GM12878 (cell line): ENCODE data around the gene LSP1. TPM values are rescaled to one million over a fixed set of nuclear protein-coding genes. Genes with fewer than 3 reads are reported as not detected.

Source experiments
- ATAC-seq: fragments of 200-7000 bp; cut with Tn5 transposase; 3 replicates; pipeline ENCODE4 v1.9.1; 2020; ENCODE audit warnings: mild to moderate bottlenecking, moderate library complexity
- BruUV-seq: library from RNA; stranded (reverse); fragments of 400-500 nt; replicated peaks from 2 replicates; lab custom pipeline; 2021; lab: Mats Ljungman, UMichigan
- CTCF ChIA-PET: fragments of 300-600 bp; sonication (Branson Sonifier 250); formaldehyde crosslinking; extraction: SDS; loops from one replicate; lab custom pipeline; 2021; ENCODE audit warnings: inconsistent platforms; lab: Yijun Ruan, JAX
- POLR2A ChIA-PET: fragments of 350-600 bp; formaldehyde crosslinking; extraction: SDS; loops from one replicate; lab custom pipeline; 2021; ENCODE audit warnings: inconsistent platforms; lab: Charles Lee
- RAD21 ChIA-PET: fragments of 300-600 bp; sonication (Branson Sonifier 250); formaldehyde crosslinking; loops from one replicate; lab custom pipeline; 2023; ENCODE audit warnings: antibody characterized with exemption; ENCODE audit not compliant: unreplicated experiment; lab: Charles Lee
- SMC1A ChIA-PET: fragments of 300-600 bp; sonication (Branson Sonifier 250); formaldehyde crosslinking; loops from one replicate; lab custom pipeline; 2023; ENCODE audit not compliant: unreplicated experiment, uncharacterized antibody; lab: Charles Lee
- DNase-seq: peaks from one replicate; pipeline ENCODE4 v3.0.0-alpha.2; 2011; ENCODE audit warnings: low read depth, low spot score
- FAIRE-seq: peaks from 3 replicates; lab custom pipeline; 2011; peaks lifted over from hg19 to GRCh38; lab: Jason Lieb, UNC
- H2AFZ ChIP-seq: 2 replicates; pipeline ENCODE4 v1.6.0; 2011; ENCODE audit warnings: low read depth, low read length, control low read depth; ENCODE audit not compliant: control insufficient read depth
- H3K27ac ChIP-seq: 2 replicates; pipeline ENCODE4 v1.5.1; 2011; ENCODE audit warnings: control low read depth; ENCODE audit not compliant: control insufficient read depth, insufficient read depth
- H3K27me3 ChIP-seq, 2 experiments: replicated peaks in 1 of 2; 2 replicates each; pipeline versions ENCODE4 v1.6.0 to v1.6.1; 2011; ENCODE audit warnings: low read length in 1 of 2; ENCODE audit not compliant: control insufficient read depth in 2 of 2, insufficient read depth in 2 of 2
- H3K36me3 ChIP-seq, 2 experiments: 2 replicates each; pipeline ENCODE4 v1.5.1; 2011; ENCODE audit warnings: low read length in 1 of 2; ENCODE audit not compliant: control insufficient read depth in 2 of 2, insufficient read depth in 2 of 2
- H3K4me1 ChIP-seq: 2 replicates; pipeline ENCODE4 v1.6.1; 2011; ENCODE audit warnings: mild to moderate bottlenecking, low read length, moderate library complexity, mixed read lengths; ENCODE audit not compliant: control insufficient read depth, insufficient read depth
- H3K4me2 ChIP-seq: 2 replicates; pipeline ENCODE4 v1.6.0; 2011; ENCODE audit warnings: control low read depth; ENCODE audit not compliant: control insufficient read depth, insufficient read depth
- H3K4me3 ChIP-seq: fragments of 200-600 bp; sonication (generic); 2 replicates; pipeline ENCODE4 v1.5.1; 2016
- H3K79me2 ChIP-seq: 2 replicates; pipeline ENCODE4 v1.6.0; 2011; ENCODE audit warnings: low read length; ENCODE audit not compliant: control insufficient read depth, insufficient read depth
- H3K9ac ChIP-seq: 2 replicates; pipeline ENCODE4 v1.8.0; 2011; ENCODE audit warnings: low read length, control low read depth, mixed read lengths; ENCODE audit not compliant: control insufficient read depth, insufficient read depth
- H3K9me3 ChIP-seq: replicated peaks from 3 replicates; pipeline ENCODE4 v1.5.1; 2011; ENCODE audit warnings: mild to moderate bottlenecking, low read length; ENCODE audit not compliant: control insufficient read depth, insufficient read depth
- H4K20me1 ChIP-seq: 2 replicates; pipeline ENCODE4 v1.6.0; 2011; ENCODE audit not compliant: control insufficient read depth, insufficient read depth
- CHD2 ChIP-seq: IDR thresholded peaks from 2 replicates; pipeline ENCODE4 v1.6.1; 2011; ENCODE audit warnings: low read depth, low read length, improper control_type of control experiment, borderline replicate concordance
- IKZF2 ChIP-seq, 2 experiments: fragments of 450-650 bp; IDR thresholded peaks; 2 replicates each; pipeline ENCODE4 v1.6.1; 2017; ENCODE audit warnings: mild to moderate bottlenecking in 2 of 2, moderate library complexity in 2 of 2
- JUNB ChIP-seq: IDR thresholded peaks from 2 replicates; pipeline ENCODE4 v1.6.1; 2016; ENCODE audit warnings: antibody characterized with exemption, mild to moderate bottlenecking
- MEF2A ChIP-seq: IDR thresholded peaks from 2 replicates; pipeline ENCODE4 v1.6.1; 2011; ENCODE audit warnings: low read depth, mild to moderate bottlenecking, low read length, moderate library complexity; ENCODE audit not compliant: insufficient read depth
- MXI1 ChIP-seq: fragments of 150-350 bp; IDR thresholded peaks from 2 replicates; pipeline ENCODE4 v1.6.1; 2011; ENCODE audit warnings: low read depth, mild to moderate bottlenecking, inconsistent platforms, low read length, improper control_type of control experiment
- NR2C1 ChIP-seq: fragments of 450-650 bp; IDR thresholded peaks from 2 replicates; pipeline ENCODE4 v1.6.1; 2017; ENCODE audit warnings: antibody characterized with exemption, mild to moderate bottlenecking, moderate library complexity
- NR2C2 ChIP-seq: IDR thresholded peaks from 2 replicates; pipeline ENCODE4 v1.6.1; 2011; ENCODE audit warnings: borderline replicate concordance, low read depth; ENCODE audit not compliant: control insufficient read depth, insufficient read length
- PML ChIP-seq: IDR thresholded peaks from 2 replicates; pipeline ENCODE4 v1.6.1; 2012; ENCODE audit warnings: low read length, inconsistent platforms
- POLR2A ChIP-seq: IDR thresholded peaks from 2 replicates; pipeline ENCODE4 v1.6.1; 2011; ENCODE audit warnings: low read depth, mild to moderate bottlenecking, low read length
- RAD51 ChIP-seq: fragments of 450-650 bp; IDR thresholded peaks from 2 replicates; pipeline ENCODE4 v1.6.1; 2016; ENCODE audit warnings: moderate library complexity, mild to moderate bottlenecking, inconsistent platforms
- RBBP5 ChIP-seq: fragments of 200-600 bp; sonication (generic); conservative IDR thresholded peaks from 2 replicates; pipeline ENCODE4 v1.6.1; 2016
- SIN3A ChIP-seq: IDR thresholded peaks from 2 replicates; pipeline ENCODE4 v1.6.1; 2012; ENCODE audit warnings: low read depth, low read length, improper control_type of control experiment
- SMC3 ChIP-seq: IDR thresholded peaks from 2 replicates; pipeline ENCODE4 v1.6.1; 2011; ENCODE audit warnings: low read length, improper control_type of control experiment, borderline replicate concordance
- TCF3 ChIP-seq: IDR thresholded peaks from 2 replicates; pipeline ENCODE4 v1.6.1; 2012; ENCODE audit warnings: low read depth, mild to moderate bottlenecking, low read length, borderline replicate concordance; ENCODE audit not compliant: insufficient read depth
- ZSCAN29 ChIP-seq: fragments of 450-650 bp; IDR thresholded peaks from 2 replicates; pipeline ENCODE4 v1.6.1; 2017; ENCODE audit warnings: mild to moderate bottlenecking, moderate library complexity
- WGBS: methylation state at CpG from one replicate; pipeline ENCODE4 v1.1.6; 2016; ENCODE audit warnings: low lambda C conversion rate; ENCODE audit not compliant: insufficient replicate concordance, insufficient coverage; ENCODE audit errors: missing lambda C conversion rate; 5-methylcytosine and 5-hydroxymethylcytosine counted together
- in situ Hi-C: fragments of 300-500 bp; cut with MboI; formaldehyde crosslinking; loops from 9 replicates; pipeline ENCODE4 v1.14.3; 2018; ENCODE audit warnings: mixed read lengths
- intact Hi-C: fragments of 100-400 bp; cut with micrococcal nuclease; formaldehyde crosslinking; loops from one replicate; pipeline ENCODE4 v1.14.2; 2022; ENCODE audit not compliant: unreplicated experiment
- polyA plus RNA-seq, 11 experiments: library from polyadenylated mRNA; depleted of rRNA in 4 of 11; unstranded in 6 of 11; stranded (reverse) in 5 of 11; fragments of >200 nt; fragmentation: Nextera tagmentation in 4 of 11; fragmentation: Illumina TruSeq in 1 of 11; extraction: Ambion mirVana in 4 of 11; extraction: Trizol in 1 of 11; gene quantifications; 1 replicate in 1 of 11; 2 replicates in 10 of 11; pipeline versions ENCODE4 v1.2.1 to v1.2.3, GENCODE V29; 2011 to 2016; ENCODE audit warnings: inconsistent platforms in 2 of 11, missing spikeins in 2 of 11, low read depth in 1 of 11
- total RNA-seq, 4 experiments: library from RNA; depleted of rRNA in 3 of 4; stranded (reverse); fragments of >200 nt in 3 of 4; fragmentation: Illumina TruSeq in 1 of 4; extraction: Trizol in 1 of 4; gene quantifications; 2 replicates each; pipeline versions ENCODE4 v1.2.1 to v1.2.3, GENCODE V29; 2013 to 2021
- TF ChIP-seq, protein P1 (sequence below): IDR thresholded peaks from 2 replicates; pipeline ENCODE4 v1.6.1; 2011; ENCODE audit warnings: borderline replicate concordance, low read depth, mild to moderate bottlenecking, moderate library complexity, mixed read lengths, low read length; ENCODE audit not compliant: insufficient read depth; ENCODE audit errors: extremely low read length
- TF ChIP-seq, protein P2 (sequence below): fragments of 150-350 bp; IDR thresholded peaks from 2 replicates; pipeline ENCODE4 v1.6.1; 2014; ENCODE audit warnings: mild to moderate bottlenecking, low read depth, low read length
- TF ChIP-seq, protein P3 (sequence below): fragments of 450-650 bp; IDR thresholded peaks from 2 replicates; pipeline ENCODE4 v1.6.1; 2017; ENCODE audit warnings: mild to moderate bottlenecking, low read depth, inconsistent platforms; ENCODE audit not compliant: poor library complexity, severe bottlenecking

LSP1 gene
- total and polyA plus RNA-seq, 10 of the 15 experiments (the other 5 are each of a cell fraction or from before 2014, with no cell fraction given) = 19.2 to 488 (median 369) TPM

- FAIRE-seq (no peak), ATAC-seq (no peak), DNase-seq (no peak)
- TF ChIP-seq TCF3 (no peak), ZSCAN29 (no peak), CHD2 (no peak), SMC3 (no peak), MEF2A (no peak), RBBP5 (no peak), MXI1 (no peak), PML (no peak), RAD51 (no peak), IKZF2 (IDR thresholded peaks at IDR 0.05) (no peak), SIN3A (no peak), NR2C2 (no peak), POLR2A (no peak), NR2C1 (no peak), JUNB (no peak)
- TF ChIP-seq, protein P1, sequence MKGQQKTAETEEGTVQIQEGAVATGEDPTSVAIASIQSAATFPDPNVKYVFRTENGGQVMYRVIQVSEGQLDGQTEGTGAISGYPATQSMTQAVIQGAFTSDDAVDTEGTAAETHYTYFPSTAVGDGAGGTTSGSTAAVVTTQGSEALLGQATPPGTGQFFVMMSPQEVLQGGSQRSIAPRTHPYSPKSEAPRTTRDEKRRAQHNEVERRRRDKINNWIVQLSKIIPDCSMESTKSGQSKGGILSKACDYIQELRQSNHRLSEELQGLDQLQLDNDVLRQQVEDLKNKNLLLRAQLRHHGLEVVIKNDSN = no peak
- TF ChIP-seq, protein P2, sequence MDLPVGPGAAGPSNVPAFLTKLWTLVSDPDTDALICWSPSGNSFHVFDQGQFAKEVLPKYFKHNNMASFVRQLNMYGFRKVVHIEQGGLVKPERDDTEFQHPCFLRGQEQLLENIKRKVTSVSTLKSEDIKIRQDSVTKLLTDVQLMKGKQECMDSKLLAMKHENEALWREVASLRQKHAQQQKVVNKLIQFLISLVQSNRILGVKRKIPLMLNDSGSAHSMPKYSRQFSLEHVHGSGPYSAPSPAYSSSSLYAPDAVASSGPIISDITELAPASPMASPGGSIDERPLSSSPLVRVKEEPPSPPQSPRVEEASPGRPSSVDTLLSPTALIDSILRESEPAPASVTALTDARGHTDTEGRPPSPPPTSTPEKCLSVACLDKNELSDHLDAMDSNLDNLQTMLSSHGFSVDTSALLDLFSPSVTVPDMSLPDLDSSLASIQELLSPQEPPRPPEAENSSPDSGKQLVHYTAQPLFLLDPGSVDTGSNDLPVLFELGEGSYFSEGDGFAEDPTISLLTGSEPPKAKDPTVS = no peak
- TF ChIP-seq, protein P3, sequence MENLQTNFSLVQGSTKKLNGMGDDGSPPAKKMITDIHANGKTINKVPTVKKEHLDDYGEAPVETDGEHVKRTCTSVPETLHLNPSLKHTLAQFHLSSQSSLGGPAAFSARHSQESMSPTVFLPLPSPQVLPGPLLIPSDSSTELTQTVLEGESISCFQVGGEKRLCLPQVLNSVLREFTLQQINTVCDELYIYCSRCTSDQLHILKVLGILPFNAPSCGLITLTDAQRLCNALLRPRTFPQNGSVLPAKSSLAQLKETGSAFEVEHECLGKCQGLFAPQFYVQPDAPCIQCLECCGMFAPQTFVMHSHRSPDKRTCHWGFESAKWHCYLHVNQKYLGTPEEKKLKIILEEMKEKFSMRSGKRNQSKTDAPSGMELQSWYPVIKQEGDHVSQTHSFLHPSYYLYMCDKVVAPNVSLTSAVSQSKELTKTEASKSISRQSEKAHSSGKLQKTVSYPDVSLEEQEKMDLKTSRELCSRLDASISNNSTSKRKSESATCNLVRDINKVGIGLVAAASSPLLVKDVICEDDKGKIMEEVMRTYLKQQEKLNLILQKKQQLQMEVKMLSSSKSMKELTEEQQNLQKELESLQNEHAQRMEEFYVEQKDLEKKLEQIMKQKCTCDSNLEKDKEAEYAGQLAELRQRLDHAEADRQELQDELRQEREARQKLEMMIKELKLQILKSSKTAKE = no peak
- no peaks in the 10 kb centered on the region; a peak in 1 of 4 replicates for H3K27me3 ChIP-seq
- in situ Hi-C loops (no loop called here), intact Hi-C loops (no loop called here)
- POLR2A ChIA-PET = no interaction called here
- SMC1A ChIA-PET = no interaction called here
- no peak overlapping the region for H3K9ac ChIP-seq
- peaks cover 11% of the 10 kb centered on the region for H3K79me2 ChIP-seq
- no peak overlapping the region for H3K4me3 ChIP-seq
- BruUV-seq = no TSS peak
- no peaks in the 10 kb centered on the region for H3K9me3 ChIP-seq
- CTCF ChIA-PET = interaction anchor here (0.5 to 2.3 kb wide), 7 partner anchors 12 to 760 kb away, joined by 3 to 7 read pairs (median 4); partner anchors contain the start of gene TNNT3
- H4K20me1 ChIP-seq = no peaks in the 10 kb centered on the region
- WGBS = 80% methylated on average over 18 of the region's 18 CpGs
- no peak overlapping the region for H3K4me2 ChIP-seq
- peaks cover 53% of the 10 kb centered on the region for H3K4me1 ChIP-seq
- RAD21 ChIA-PET = interaction anchor here (0.8 to 1.7 kb wide), 3 partner anchors 8 to 154 kb away, joined by 3 to 4 read pairs (median 3); no protein-coding TSS in a partner anchor
- no peak overlapping the region for H3K27ac ChIP-seq
- no peaks in the 10 kb centered on the region for H3K36me3 ChIP-seq
- no peak overlapping the region for H2AFZ ChIP-seq
Observed at GRCh38 chr11:1847926-1848639, 4.8 kb upstream of the LSP1 start.
